Effector memory CD8-positive, alpha-beta T cell (primary cell): ENCODE data around the gene CEMP1.
"Not testable (repeated sequence)": the region's sequence is repeated elsewhere in the genome, so short reads cannot be mapped to it uniquely, and the experiment has no call there.

Experiments
- ATAC-seq: fragments of 150-1000 bp; cut with Tn5 transposase; replicated peaks from 2 replicates; pipeline ENCODE4 v1.10.0; 2021; ENCODE audit warnings: mild to moderate bottlenecking, moderate library complexity
- DNase-seq, 3 experiments: peaks; one replicate each; pipeline ENCODE4 v3.0.0; 2021
- H3K27ac Mint-ChIP-seq, 2 donors: one replicate each; pipeline ENCODE4 v1.8.0; 2022; ENCODE audit warnings: mild to moderate bottlenecking in 2 of 2, mixed read lengths in 2 of 2, moderate library complexity in 2 of 2
- H3K27me3 Mint-ChIP-seq, 2 donors: one replicate each; pipeline ENCODE4 v1.8.0; 2022; ENCODE audit warnings: mixed read lengths in 2 of 2
- H3K36me3 Mint-ChIP-seq: one replicate; pipeline ENCODE4 v1.8.0; 2022; ENCODE audit warnings: mild to moderate bottlenecking, moderate library complexity, mixed read lengths; ENCODE audit not compliant: insufficient read depth
- H3K4me1 Mint-ChIP-seq, 2 donors: one replicate each; pipeline ENCODE4 v1.8.0; 2022; ENCODE audit warnings: low read depth in 2 of 2, mixed read lengths in 2 of 2
- H3K4me3 Mint-ChIP-seq, 2 donors: one replicate each; pipeline ENCODE4 v1.8.0; 2022; ENCODE audit warnings: mild to moderate bottlenecking in 2 of 2, mixed read lengths in 2 of 2, moderate library complexity in 2 of 2
- H3K9me3 Mint-ChIP-seq, 2 donors: one replicate each; pipeline ENCODE4 v1.8.0; 2022; ENCODE audit warnings: mixed read lengths in 2 of 2

The CEMP1 gene

DNA sequence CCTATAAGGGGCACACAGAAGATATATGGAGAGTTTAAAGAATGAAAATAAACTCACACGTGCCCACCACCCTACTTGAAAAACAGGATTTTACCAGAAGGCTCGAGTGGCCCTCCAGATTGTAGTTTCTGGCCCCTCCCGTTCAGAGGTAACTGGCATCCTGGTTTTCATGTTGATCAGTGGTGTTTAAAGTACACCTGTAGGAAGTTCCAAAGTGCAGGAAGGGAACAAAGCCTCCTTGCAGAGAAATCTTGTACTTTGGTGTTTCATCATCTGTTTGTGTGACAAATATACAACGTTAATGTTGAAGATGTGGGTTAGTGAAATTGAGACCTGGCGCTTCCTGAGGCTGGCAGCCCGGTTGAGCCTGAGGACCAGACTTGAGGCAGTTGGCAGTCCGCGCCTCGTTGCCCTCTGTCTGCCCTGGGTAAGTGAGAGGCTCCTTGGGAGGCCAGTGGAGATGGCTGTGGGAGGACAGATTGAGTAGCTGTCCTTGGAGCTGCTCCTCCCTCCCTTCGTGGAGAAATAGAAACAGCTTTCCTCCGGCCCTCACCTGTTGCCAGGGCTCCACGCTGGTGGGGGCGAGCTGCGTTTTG is 19.2 kb upstream of the CEMP1 start:
- not testable (repeated sequence) for H3K27me3 Mint-ChIP-seq, H3K36me3 Mint-ChIP-seq, DNase-seq, H3K27ac Mint-ChIP-seq, ATAC-seq, H3K4me1 Mint-ChIP-seq, H3K4me3 Mint-ChIP-seq, H3K9me3 Mint-ChIP-seq

DNA sequence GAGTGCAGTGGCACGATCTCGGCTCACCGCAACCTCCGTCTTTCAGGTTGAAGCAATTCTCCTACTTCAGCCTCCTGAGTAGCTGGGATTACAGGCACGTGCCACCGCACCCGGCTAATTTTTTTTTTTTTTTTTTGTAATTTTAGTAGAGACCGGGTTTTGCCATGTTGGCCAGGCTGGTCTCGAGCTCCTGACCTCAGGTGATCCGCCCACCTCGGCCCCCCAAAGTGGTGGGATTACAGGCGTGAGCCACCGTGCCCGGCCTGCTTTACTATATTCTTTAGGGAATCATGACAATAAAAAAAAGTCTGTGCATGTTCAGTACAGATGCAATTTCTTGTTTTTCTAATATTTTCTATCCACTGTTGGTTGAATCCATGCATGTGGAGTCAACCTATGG is 12.6 kb upstream of the CEMP1 start:
- peaks cover 24 to 31% of the 10 kb centered on the region in 2 donors for H3K4me1 Mint-ChIP-seq
- ATAC-seq, H3K27ac Mint-ChIP-seq, H3K27me3 Mint-ChIP-seq, H3K4me3 Mint-ChIP-seq, H3K9me3 Mint-ChIP-seq, DNase-seq: not testable (repeated sequence)
- H3K36me3 Mint-ChIP-seq: peaks cover 25% of the 10 kb centered on the region

GRCh38 chr16:2541409-2541808 is 10.2 kb upstream of the CEMP1 start:
- peak overlapping the region; percentile 77 to 82 for H3K4me3 Mint-ChIP-seq
- H3K4me1 Mint-ChIP-seq: peaks cover 26 to 39% of the 10 kb centered on the region in 2 donors
- peaks cover 43% of the 10 kb centered on the region for H3K36me3 Mint-ChIP-seq
- H3K9me3 Mint-ChIP-seq, ATAC-seq, H3K27me3 Mint-ChIP-seq, DNase-seq: not testable (repeated sequence)
- peak overlapping the region; percentile 73 to 82 for H3K27ac Mint-ChIP-seq

GRCh38 chr16:2540912-2541311 is 9.7 kb upstream of the CEMP1 start:
- not testable (repeated sequence) for DNase-seq, H3K27me3 Mint-ChIP-seq, H3K9me3 Mint-ChIP-seq, ATAC-seq
- H3K36me3 Mint-ChIP-seq: peaks cover 46% of the 10 kb centered on the region
- H3K4me3 Mint-ChIP-seq: peak overlapping the region; percentile 77 to 82
- H3K4me1 Mint-ChIP-seq: peaks cover 26 to 40% of the 10 kb centered on the region in 2 donors
- peak overlapping the region; percentile 73 to 82 for H3K27ac Mint-ChIP-seq

- peaks cover 26 to 35% of the 10 kb centered on the region in 2 donors for H3K4me1 Mint-ChIP-seq
- H3K36me3 Mint-ChIP-seq: peaks cover 43% of the 10 kb centered on the region
- peak overlapping the region; percentile 77 to 82 for H3K4me3 Mint-ChIP-seq
- H3K27me3 Mint-ChIP-seq, H3K9me3 Mint-ChIP-seq, ATAC-seq: not testable (repeated sequence)
- H3K27ac Mint-ChIP-seq: peak overlapping the region in 1 of 2 donors; percentile 73
- DNase-seq: peak in 1 of 3 experiments; percentile 41
Measured at GRCh38 chr16:2539845-2540458, 8.7 kb upstream of the CEMP1 start.

DNA sequence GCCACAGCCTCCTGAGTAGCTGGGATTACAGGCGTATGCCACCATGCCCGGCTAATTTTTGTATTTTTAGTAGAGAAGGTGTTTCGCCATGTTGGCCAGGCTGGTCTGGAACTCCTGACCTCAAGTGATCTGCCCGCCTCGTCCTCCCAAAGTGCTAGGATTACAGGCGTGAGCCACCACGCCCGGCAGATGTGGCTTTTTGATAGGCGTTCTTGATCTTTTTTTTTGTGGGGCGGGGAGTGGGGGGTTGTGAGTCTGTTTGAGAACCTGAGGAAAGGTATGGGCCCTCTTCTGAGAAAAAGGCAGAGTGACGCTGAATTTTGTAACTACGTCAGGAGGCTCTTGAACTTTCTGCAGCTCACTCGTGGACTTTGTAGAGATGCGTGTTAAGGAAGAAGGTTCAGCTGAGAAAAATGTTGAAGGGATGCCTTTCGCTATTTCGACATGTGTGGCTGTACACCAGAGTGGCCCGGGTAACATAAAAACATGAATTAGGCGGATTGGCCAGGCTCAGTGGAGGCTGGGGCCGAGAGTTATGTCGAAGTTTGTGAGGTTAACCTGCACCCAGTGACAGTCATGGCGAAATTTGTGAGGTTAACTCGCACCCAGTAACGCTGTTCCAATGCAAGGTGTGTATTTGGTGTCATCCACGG is 8.1 kb upstream of the CEMP1 start:
- not testable (repeated sequence) for ATAC-seq

DNA sequence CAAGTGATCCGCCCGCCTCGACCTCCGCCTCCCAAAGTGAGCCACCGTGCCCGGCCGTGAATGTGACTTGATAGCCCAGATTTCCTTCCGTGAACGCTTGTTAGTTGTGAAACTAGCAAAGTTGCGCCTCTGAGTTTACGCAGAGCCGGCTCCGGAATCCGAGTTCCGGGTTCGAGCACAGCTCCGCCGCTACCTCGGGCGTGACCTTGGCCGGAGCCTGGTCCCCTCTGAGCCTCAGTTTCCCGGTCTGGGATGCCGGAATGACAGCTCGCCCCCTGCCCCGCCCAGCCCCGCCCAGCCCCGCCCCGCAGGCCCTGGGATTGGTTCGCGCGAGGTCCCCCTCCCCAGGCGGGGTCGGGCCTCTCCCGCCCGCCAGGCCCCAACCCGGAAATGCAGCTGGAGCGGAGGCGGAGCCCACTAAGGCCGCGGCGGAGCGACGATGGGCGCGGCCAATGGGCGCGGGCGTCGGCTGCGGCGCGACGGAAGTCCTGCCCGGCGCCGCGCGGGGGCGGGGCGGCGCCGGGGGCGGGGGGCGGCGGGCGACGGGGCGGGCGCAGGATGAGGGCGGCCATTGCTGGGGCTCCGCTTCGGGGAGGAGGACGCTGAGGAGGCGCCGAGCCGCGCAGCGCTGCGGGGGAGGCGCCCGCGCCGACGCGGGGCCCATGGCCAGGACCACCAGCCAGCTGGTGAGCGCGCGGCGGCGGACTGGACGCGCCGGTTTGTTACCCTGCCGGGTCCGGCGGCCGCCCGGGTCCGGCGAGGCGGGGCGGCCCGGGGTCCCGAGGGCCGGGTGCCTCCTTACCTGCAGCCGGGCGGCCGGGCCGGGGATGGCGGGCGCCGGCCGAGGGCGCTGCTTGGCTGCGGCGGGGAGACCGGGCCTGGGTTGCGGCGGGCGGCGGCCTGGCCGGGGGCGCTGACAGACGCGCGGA is 6.5 kb upstream of the CEMP1 start, which contains the start of gene PDPK1:
PDPK1 (plus strand) TSS at position 571 of the 929 bp plus-strand sequence; CDS start at position 663, 92 bp downstream.
- H3K27ac Mint-ChIP-seq: peak within 1 kb of the TSS; percentile 76 to 91
- peak; percentile 88 to 94 (median 90) for DNase-seq
- peak within 1 kb of the TSS; percentile 78 to 82 for H3K4me3 Mint-ChIP-seq
- H3K36me3 Mint-ChIP-seq: peaks cover 48% of the 10 kb centered on the region
- H3K27me3 Mint-ChIP-seq: no peaks in the 10 kb centered on the region
- peaks cover 23 to 38% of the 10 kb centered on the region in 2 donors for H3K4me1 Mint-ChIP-seq
- peak; percentile 81 for ATAC-seq
- H3K9me3 Mint-ChIP-seq: no peaks in the 10 kb centered on the region

More for the DNA sequence above, 8.1 kb upstream of the CEMP1 start:
- peaks cover 24 to 35% of the 10 kb centered on the region in 2 donors for H3K4me1 Mint-ChIP-seq
- H3K27ac Mint-ChIP-seq, DNase-seq, H3K27me3 Mint-ChIP-seq, H3K9me3 Mint-ChIP-seq: not testable (repeated sequence)
- H3K36me3 Mint-ChIP-seq: peaks cover 36% of the 10 kb centered on the region
- peak overlapping the region; percentile 77 to 82 for H3K4me3 Mint-ChIP-seq

- Mint-ChIP-seq H3K27me3 (no peaks in the 10 kb centered on the region), H3K9me3 (no peaks in the 10 kb centered on the region), H3K4me1 (peaks cover 30 to 39% of the 10 kb centered on the region in 2 donors), H3K4me3 (peak overlapping the region; percentile 6 to 78), H3K27ac (peak overlapping the region in 1 of 2 donors; percentile 6), H3K36me3 (peaks cover 64% of the 10 kb centered on the region)
- no peak for DNase-seq
- no peak for ATAC-seq
Measured at GRCh38 chr16:2535625-2536013, 4.4 kb upstream of the CEMP1 start.

- ATAC-seq, DNase-seq, H3K9me3 Mint-ChIP-seq, H3K27me3 Mint-ChIP-seq: not testable (repeated sequence)
- H3K36me3 Mint-ChIP-seq: peaks cover 77% of the 10 kb centered on the region
- peak overlapping the region in 1 of 2 donors; percentile 90 for H3K27ac Mint-ChIP-seq
- H3K4me3 Mint-ChIP-seq: peak overlapping the region; percentile 59 to 98
- peaks cover 24 to 31% of the 10 kb centered on the region in 2 donors for H3K4me1 Mint-ChIP-seq
Measured at GRCh38 chr16:2534335-2534734, 3.1 kb upstream of the CEMP1 start.

GRCh38 chr16:2533912-2534311 is 2.7 kb upstream of the CEMP1 start:
- Mint-ChIP-seq H3K4me3 (peak overlapping the region; percentile 59 to 98), H3K9me3 (no peaks in the 10 kb centered on the region), H3K4me1 (peaks cover 23 to 30% of the 10 kb centered on the region in 2 donors), H3K36me3 (peaks cover 79% of the 10 kb centered on the region), H3K27ac (peak overlapping the region; percentile 90 to 98), H3K27me3 (no peaks in the 10 kb centered on the region)
- ATAC-seq (no peak), DNase-seq (no peak)

GRCh38 chr16:2533142-2533755 is 2.0 kb upstream of the CEMP1 start:
- peak overlapping the region; percentile 96 to 98 for H3K4me3 Mint-ChIP-seq
- ATAC-seq, DNase-seq, H3K9me3 Mint-ChIP-seq, H3K27me3 Mint-ChIP-seq: not testable (repeated sequence)
- peaks cover 19 to 27% of the 10 kb centered on the region in 2 donors for H3K4me1 Mint-ChIP-seq
- H3K27ac Mint-ChIP-seq: peak overlapping the region; percentile 98 to 99
- H3K36me3 Mint-ChIP-seq: peaks cover 81% of the 10 kb centered on the region

DNA sequence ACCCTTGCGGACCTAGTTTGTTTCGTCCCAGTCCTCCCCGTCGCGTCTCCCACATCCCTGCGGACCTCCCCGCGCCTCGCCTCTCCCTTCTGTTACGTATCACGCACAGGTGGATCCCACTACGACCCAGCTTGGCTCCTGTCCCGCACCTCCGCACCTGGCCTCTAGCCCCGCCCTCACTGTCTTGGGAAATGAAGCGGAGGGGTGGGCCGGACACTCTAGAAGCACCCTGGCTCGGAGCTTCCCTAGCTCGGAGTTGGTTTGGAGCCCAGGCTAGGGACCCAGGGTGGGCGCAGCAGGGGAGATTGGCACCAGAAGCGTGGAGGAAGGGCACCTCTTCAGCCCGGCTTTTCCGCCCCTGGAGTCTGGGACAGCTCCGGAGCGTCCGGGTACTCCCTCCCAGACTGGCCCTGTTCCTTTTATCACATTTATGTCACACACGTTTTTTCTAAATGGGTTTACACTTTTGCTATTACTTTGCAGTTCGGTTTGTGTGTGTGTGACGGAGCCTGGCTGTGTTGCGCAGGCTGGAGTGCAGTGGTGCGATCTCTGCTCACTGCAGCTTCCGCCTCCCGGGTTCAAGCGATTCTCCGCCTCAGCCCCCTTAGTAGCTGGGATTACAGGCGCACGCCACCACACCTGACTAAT is 1.4 kb upstream of the CEMP1 start:
- ATAC-seq: peak; percentile 34
- Mint-ChIP-seq H3K4me3 (peak overlapping the region; percentile 96 to 98), H3K27me3 (no peaks in the 10 kb centered on the region), H3K4me1 (peaks cover 19 to 27% of the 10 kb centered on the region in 2 donors), H3K36me3 (peaks cover 83% of the 10 kb centered on the region), H3K9me3 (no peaks in the 10 kb centered on the region), H3K27ac (peak overlapping the region; percentile 98 to 99)
- peak; percentile 59 to 69 (median 62) for DNase-seq
